Measurements from ENCODE around the gene DNER. TPM values are rescaled to one million over a fixed set of nuclear protein-coding genes. Genes with fewer than 3 reads are reported as not detected.

DNER gene
- total and polyA plus RNA-seq, 2 donors (not counting 3 experiments of a cell fraction or from before 2014, with no cell fraction given), result 0.01 TPM; not detected in 1

- Histone ChIP-seq H3K4me1 (ENCODE audit: control insufficient read depth, extremely low read depth, insufficient read depth, low read length) (no peaks in the 10 kb centered on the region), H3K4me3 (replicated peaks in 1 of 3; ENCODE audit: insufficient read depth in 1 of 3, low read depth in 1 of 3, low read length in 3 of 3) (no peak overlapping the region), H4K20me1 (replicated peaks; ENCODE audit: control insufficient read depth, extremely low read depth, insufficient read depth, low read length) (no peaks in the 10 kb centered on the region), H3K36me3 (ENCODE audit: control insufficient read depth in 2 of 2, extremely low read depth in 1 of 2, insufficient read depth in 2 of 2, low read length in 2 of 2) (no peaks in the 10 kb centered on the region), H3K4me2 (ENCODE audit: insufficient read depth, low read length) (no peak overlapping the region), H2AFZ (ENCODE audit: low read depth, low read length) (no peak overlapping the region), H3K79me2 (ENCODE audit: control insufficient read depth, insufficient read depth, low read length) (no peaks in the 10 kb centered on the region), H3K27me3 (ENCODE audit: control insufficient read depth in 2 of 2, insufficient read depth in 2 of 2, low read length in 2 of 2) (no peaks in the 10 kb centered on the region), H3K9me1 (replicated peaks; ENCODE audit: control insufficient read depth, extremely low read depth, insufficient read depth, low read length) (no peaks in the 10 kb centered on the region), H3K27ac (ENCODE audit: insufficient read depth, low read depth, low read length) (no peak overlapping the region), H3K9me3 (replicated peaks; ENCODE audit: control insufficient read depth, insufficient read depth, low read length) (no peaks in the 10 kb centered on the region), H3K9ac (replicated peaks; ENCODE audit: extremely low read depth, insufficient read depth, low read length) (no peak overlapping the region)
- BruUV-seq (replicated peaks), result no TSS peak
- ChIA-PET CTCF (interaction anchor here (1.2 kb wide), 1 partner anchor 12 kb away, joined by 3 read pairs; no protein-coding TSS in a partner anchor), POLR2A (no interaction called here)
- dilution Hi-C loops (cut with MboI; ENCODE audit: extremely low pct_ligation_motif_present, low sequenced_read_pairs) (no loop called here), intact Hi-C loops (cut with micrococcal nuclease) (no loop called here)
- FAIRE-seq (no peak), DNase-seq (ENCODE audit: low read depth, low spot score) (no peak)
- TF ChIP-seq JUN (IDR thresholded peaks at IDR 0.05; ENCODE audit: borderline replicate concordance, insufficient read depth, insufficient read length, low read depth), result no peak
Observed at GRCh38 chr2:229490167-229490566, 224.2 kb downstream of the DNER start.

GRCh38 chr2:229489016-229489415, 225.3 kb downstream of the DNER start:
- Histone ChIP-seq H3K9me1 (replicated peaks; ENCODE audit: control insufficient read depth, extremely low read depth, insufficient read depth, low read length) (no peaks in the 10 kb centered on the region), H4K20me1 (replicated peaks; ENCODE audit: control insufficient read depth, extremely low read depth, insufficient read depth, low read length) (no peaks in the 10 kb centered on the region), H3K27ac (ENCODE audit: insufficient read depth, low read depth, low read length) (no peak overlapping the region), H3K4me3 (replicated peaks in 1 of 3; ENCODE audit: insufficient read depth in 1 of 3, low read depth in 1 of 3, low read length in 3 of 3) (no peak overlapping the region), H3K9ac (replicated peaks; ENCODE audit: extremely low read depth, insufficient read depth, low read length) (no peak overlapping the region), H3K36me3 (ENCODE audit: control insufficient read depth in 2 of 2, extremely low read depth in 1 of 2, insufficient read depth in 2 of 2, low read length in 2 of 2) (no peaks in the 10 kb centered on the region), H3K27me3 (ENCODE audit: control insufficient read depth in 2 of 2, insufficient read depth in 2 of 2, low read length in 2 of 2) (no peaks in the 10 kb centered on the region), H3K4me1 (ENCODE audit: control insufficient read depth, extremely low read depth, insufficient read depth, low read length) (no peaks in the 10 kb centered on the region), H3K79me2 (ENCODE audit: control insufficient read depth, insufficient read depth, low read length) (no peaks in the 10 kb centered on the region), H3K9me3 (replicated peaks; ENCODE audit: control insufficient read depth, insufficient read depth, low read length) (no peaks in the 10 kb centered on the region), H2AFZ (ENCODE audit: low read depth, low read length) (no peak overlapping the region), H3K4me2 (ENCODE audit: insufficient read depth, low read length) (no peak overlapping the region)
- intact Hi-C loops (cut with micrococcal nuclease) (no loop called here), dilution Hi-C loops (cut with MboI; ENCODE audit: extremely low pct_ligation_motif_present, low sequenced_read_pairs) (no loop called here)
- FAIRE-seq, result no peak
- BruUV-seq (replicated peaks), result no TSS peak
- TF ChIP-seq GATA2 (IDR thresholded peaks at IDR 0.05; ENCODE audit: insufficient read depth, insufficient read length, low read depth, low read length), result no peak
- no peak for TF ChIP-seq POLR2A (IDR thresholded peaks at IDR 0.05; ENCODE audit: low read depth, low read length)
- no peak for TF ChIP-seq MYC (IDR thresholded peaks at IDR 0.05; ENCODE audit: low read depth, low read length)
- TF ChIP-seq FOS (IDR thresholded peaks at IDR 0.05; ENCODE audit: borderline replicate concordance, insufficient read depth, low read length), result no peak
- no peak for TF ChIP-seq POLR2AphosphoS5 (IDR thresholded peaks at IDR 0.05; ENCODE audit: insufficient read depth, low read depth, low read length)
- TF ChIP-seq JUN (IDR thresholded peaks at IDR 0.05; ENCODE audit: borderline replicate concordance, insufficient read depth, insufficient read length, low read depth), result no peak
- no peak for TF ChIP-seq EZH2 (IDR thresholded peaks at IDR 0.05; ENCODE audit: borderline replicate concordance, low read depth, low read length, severe bottlenecking)
- TF ChIP-seq, protein P1, sequence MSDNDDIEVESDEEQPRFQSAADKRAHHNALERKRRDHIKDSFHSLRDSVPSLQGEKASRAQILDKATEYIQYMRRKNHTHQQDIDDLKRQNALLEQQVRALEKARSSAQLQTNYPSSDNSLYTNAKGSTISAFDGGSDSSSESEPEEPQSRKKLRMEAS (IDR thresholded peaks at IDR 0.05; ENCODE audit: insufficient read depth, insufficient read length), result no peak
- ChIA-PET CTCF (no interaction called here), POLR2A (no interaction called here)
- no peak for DNase-seq (ENCODE audit: low read depth, low spot score)
